Measurements from ENCODE around the gene STXBP5L.
"Not testable (repeated sequence)": the region's sequence is repeated elsewhere in the genome, so short reads cannot be mapped to it uniquely, and the experiment has no call there.

The STXBP5L gene

GRCh38 chr3:120988994-120989393 lies 81.0 kb downstream of the STXBP5L start:
- no peak for DNase-seq (ENCODE audit: low spot score)
- no peak for TF ChIP-seq CTCF (IDR thresholded peaks at IDR 0.05; ENCODE audit: extremely low read depth, missing control alignments)

- DNase-seq (ENCODE audit: low spot score) = no peak
- TF ChIP-seq CTCF (IDR thresholded peaks at IDR 0.05; ENCODE audit: extremely low read depth, missing control alignments) = no peak
Observed at GRCh38 chr3:121018917-121019321, 110.9 kb downstream of the STXBP5L start.

GRCh38 chr3:121063628-121064027 lies 155.6 kb downstream of the STXBP5L start:
- no peak for DNase-seq (ENCODE audit: low spot score)
- TF ChIP-seq CTCF (IDR thresholded peaks at IDR 0.05; ENCODE audit: extremely low read depth, missing control alignments) = no peak

- no peak for DNase-seq (ENCODE audit: low spot score)
- no peak for TF ChIP-seq CTCF (IDR thresholded peaks at IDR 0.05; ENCODE audit: extremely low read depth, missing control alignments)
Observed at GRCh38 chr3:121064121-121064520, 156.1 kb downstream of the STXBP5L start.

GRCh38 chr3:121072133-121072532 lies 164.1 kb downstream of the STXBP5L start:
- no peak for DNase-seq (ENCODE audit: low spot score)

GRCh38 chr3:121073011-121073410 lies 165.0 kb downstream of the STXBP5L start:
- DNase-seq (ENCODE audit: low spot score) = no peak
- TF ChIP-seq CTCF (IDR thresholded peaks at IDR 0.05; ENCODE audit: extremely low read depth, missing control alignments) = no peak

More at GRCh38 chr3:121072133-121072532, 164.1 kb downstream of the STXBP5L start:
- TF ChIP-seq CTCF (IDR thresholded peaks at IDR 0.05; ENCODE audit: extremely low read depth, missing control alignments) = no peak

GRCh38 chr3:121075191-121075590 lies 167.2 kb downstream of the STXBP5L start:
- no peak for TF ChIP-seq CTCF (IDR thresholded peaks at IDR 0.05; ENCODE audit: extremely low read depth, missing control alignments)
- DNase-seq (ENCODE audit: low spot score) = no peak

GRCh38 chr3:121078378-121079101 lies 170.5 kb downstream of the STXBP5L start:
- not testable (repeated sequence) for DNase-seq (ENCODE audit: low spot score)
